Measurements from ENCODE around the gene PYGL. TPM values are rescaled to one million over a fixed set of nuclear protein-coding genes. Genes with fewer than 3 reads are reported as not detected.
"Not testable (repeated sequence)": the region's sequence is repeated elsewhere in the genome, so short reads cannot be mapped to it uniquely, and the experiment has no call there.

Gene PYGL
- total and polyA plus RNA-seq, 10 of the 15 experiments (the other 5 are each of a cell fraction or from before 2014, with no cell fraction given): 0.05 to 1.4 (median 0.79) TPM

DNA sequence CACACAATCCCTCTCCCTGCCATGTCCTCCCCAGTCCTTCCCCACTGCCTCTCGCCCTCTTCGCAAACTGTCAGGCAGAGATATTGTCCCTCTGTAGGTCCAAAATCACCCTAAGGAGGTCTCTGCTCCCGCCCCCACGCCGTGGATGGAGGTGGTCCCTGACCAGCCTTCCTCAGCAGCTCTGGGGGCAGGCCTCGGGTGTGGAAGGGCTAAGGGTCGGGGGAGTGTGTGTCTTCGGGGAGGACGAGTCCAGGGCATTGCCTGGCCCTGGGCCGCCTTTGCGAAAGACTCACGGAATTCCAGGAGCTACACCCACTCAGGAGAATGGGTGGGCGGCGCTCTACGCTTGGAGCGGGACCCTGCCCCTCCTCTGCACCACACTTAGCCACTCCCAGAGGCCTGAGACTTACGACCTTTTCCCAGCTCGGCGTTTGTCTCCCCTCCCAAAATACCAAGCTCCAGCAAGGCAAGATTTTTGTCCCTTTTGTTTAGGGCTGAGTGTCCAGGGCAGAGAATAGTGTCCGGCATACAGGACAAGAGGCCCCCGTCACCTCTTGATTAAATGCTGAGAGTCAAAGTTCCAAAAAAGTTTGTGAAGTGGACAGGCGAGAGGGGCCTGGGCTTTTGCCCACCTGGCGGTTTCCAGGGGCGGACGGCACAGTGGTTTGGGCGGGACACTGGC lies 881 bp downstream of the PYGL start (continued):
- TF ChIP-seq KAT2A (conservative IDR thresholded peaks at IDR 0.05; ENCODE audit: control insufficient read depth, low read depth, low read length) (no peak), ETV6 (conservative IDR thresholded peaks at IDR 0.05 in 1 of 2, IDR thresholded peaks at IDR 0.05 in 1 of 2; ENCODE audit: borderline replicate concordance in 1 of 2, low read depth in 1 of 2) (no peak), SREBF1 (IDR thresholded peaks at IDR 0.05; ENCODE audit: low read length) (no peak), ATF7 (IDR thresholded peaks at IDR 0.05; ENCODE audit: low read depth) (no peak)

DNA sequence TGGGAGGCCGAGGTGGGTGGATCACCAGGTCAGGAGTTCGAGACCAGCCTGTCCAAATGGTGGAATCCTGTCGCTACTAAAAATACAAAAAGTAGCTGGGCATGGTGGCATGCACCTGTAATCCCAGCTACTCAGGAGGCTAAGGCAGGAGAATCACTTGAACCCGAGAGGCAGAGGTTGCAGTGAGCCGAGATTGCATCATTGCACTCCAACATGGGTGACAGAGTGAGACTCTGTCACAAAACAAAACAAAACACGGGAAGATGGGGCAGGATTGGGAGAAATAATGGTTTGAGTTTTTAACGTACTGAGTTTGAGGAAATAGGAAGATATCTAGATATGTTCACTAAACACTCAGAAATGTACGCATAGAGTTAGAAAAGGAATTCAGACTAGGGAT lies 2.6 kb downstream of the PYGL start:
- in situ Hi-C loops (cut with MboI); H3K9ac ChIP-seq (ENCODE audit: control insufficient read depth, insufficient read depth, low read length); H3K4me3 ChIP-seq; H3K79me2 ChIP-seq (ENCODE audit: control insufficient read depth, insufficient read depth, low read length); H2AFZ ChIP-seq (ENCODE audit: control insufficient read depth, low read depth, low read length); SMC1A ChIA-PET (ENCODE audit: uncharacterized antibody, unreplicated experiment); H4K20me1 ChIP-seq (ENCODE audit: control insufficient read depth, insufficient read depth); RAD21 ChIA-PET (ENCODE audit: unreplicated experiment); intact Hi-C loops (cut with micrococcal nuclease; ENCODE audit: unreplicated experiment); BruUV-seq (replicated peaks); FAIRE-seq; CTCF ChIA-PET; POLR2A ChIA-PET; H3K36me3 ChIP-seq (ENCODE audit: control insufficient read depth in 2 of 2, insufficient read depth in 2 of 2, low read length in 1 of 2); H3K4me1 ChIP-seq (ENCODE audit: control insufficient read depth, insufficient read depth, low read length); H3K27ac ChIP-seq (ENCODE audit: control insufficient read depth, insufficient read depth); DNase-seq (ENCODE audit: low read depth, low spot score); H3K4me2 ChIP-seq (ENCODE audit: control insufficient read depth, insufficient read depth); H3K9me3 ChIP-seq (replicated peaks; ENCODE audit: control insufficient read depth, insufficient read depth, low read length); ATAC-seq: not testable (repeated sequence)
- WGBS (ENCODE audit: insufficient coverage, insufficient replicate concordance, low lambda C conversion rate, missing lambda C conversion rate): 50% methylated on average over 8 of the region's 8 CpGs
- peaks cover 6 to 14% of the 10 kb centered on the region in 2 experiments for H3K27me3 ChIP-seq (replicated peaks in 1 of 2; ENCODE audit: control insufficient read depth in 2 of 2, insufficient read depth in 2 of 2, low read length in 1 of 2)

DNA sequence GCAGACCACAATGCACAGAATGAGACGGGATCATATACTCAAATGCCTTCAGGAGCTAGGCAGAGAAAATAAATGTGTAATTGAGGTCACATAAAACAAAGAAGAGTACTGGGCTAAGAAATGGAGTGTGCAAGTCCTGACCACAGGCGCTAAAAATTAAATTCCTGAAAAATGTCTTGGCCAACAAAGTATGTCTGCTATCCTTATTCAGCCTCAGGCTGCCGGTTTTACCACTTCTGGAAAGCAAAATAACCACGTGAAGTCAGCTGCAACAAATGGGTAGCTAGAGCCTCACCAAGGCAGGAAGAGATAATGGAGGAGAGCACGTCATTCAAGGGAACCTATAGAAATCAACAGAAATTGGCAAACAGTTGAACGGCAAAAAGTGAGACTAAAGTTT lies 3.1 kb downstream of the PYGL start:
- SMC1A ChIA-PET (ENCODE audit: uncharacterized antibody, unreplicated experiment): no interaction called here
- Histone ChIP-seq H3K4me1 (ENCODE audit: control insufficient read depth, insufficient read depth, low read length) (peaks cover 8% of the 10 kb centered on the region), H3K9ac (ENCODE audit: control insufficient read depth, insufficient read depth, low read length) (no peak overlapping the region), H3K27ac (ENCODE audit: control insufficient read depth, insufficient read depth) (no peak overlapping the region), H3K4me3 (no peak overlapping the region), H2AFZ (ENCODE audit: control insufficient read depth, low read depth, low read length) (no peak overlapping the region), H3K27me3 (replicated peaks in 1 of 2; ENCODE audit: control insufficient read depth in 2 of 2, insufficient read depth in 2 of 2, low read length in 1 of 2) (peaks cover 6 to 14% of the 10 kb centered on the region in 2 experiments), H3K79me2 (ENCODE audit: control insufficient read depth, insufficient read depth, low read length) (no peaks in the 10 kb centered on the region), H3K9me3 (replicated peaks; ENCODE audit: control insufficient read depth, insufficient read depth, low read length) (no peaks in the 10 kb centered on the region), H3K36me3 (ENCODE audit: control insufficient read depth in 2 of 2, insufficient read depth in 2 of 2, low read length in 1 of 2) (no peaks in the 10 kb centered on the region), H4K20me1 (ENCODE audit: control insufficient read depth, insufficient read depth) (no peaks in the 10 kb centered on the region), H3K4me2 (ENCODE audit: control insufficient read depth, insufficient read depth) (no peak overlapping the region)
- TF ChIP-seq RBBP5 (conservative IDR thresholded peaks at IDR 0.05): no peak
- no peak for TF ChIP-seq PAX8 (IDR thresholded peaks at IDR 0.05)
- TF ChIP-seq, protein P1, sequence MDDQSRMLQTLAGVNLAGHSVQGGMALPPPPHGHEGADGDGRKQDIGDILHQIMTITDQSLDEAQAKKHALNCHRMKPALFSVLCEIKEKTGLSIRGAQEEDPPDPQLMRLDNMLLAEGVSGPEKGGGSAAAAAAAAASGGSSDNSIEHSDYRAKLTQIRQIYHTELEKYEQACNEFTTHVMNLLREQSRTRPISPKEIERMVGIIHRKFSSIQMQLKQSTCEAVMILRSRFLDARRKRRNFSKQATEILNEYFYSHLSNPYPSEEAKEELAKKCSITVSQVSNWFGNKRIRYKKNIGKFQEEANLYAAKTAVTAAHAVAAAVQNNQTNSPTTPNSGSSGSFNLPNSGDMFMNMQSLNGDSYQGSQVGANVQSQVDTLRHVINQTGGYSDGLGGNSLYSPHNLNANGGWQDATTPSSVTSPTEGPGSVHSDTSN (IDR thresholded peaks at IDR 0.05; ENCODE audit: insufficient replicate concordance, low read depth, low read length): no peak
- no peak for TF ChIP-seq RUNX3 (IDR thresholded peaks at IDR 0.05; ENCODE audit: low read length)
- TF ChIP-seq CBX5 (IDR thresholded peaks at IDR 0.05; ENCODE audit: low read depth): no peak
- no peak for TF ChIP-seq POLR2A (IDR thresholded peaks at IDR 0.05; ENCODE audit: low read depth, low read length)
- TF ChIP-seq, protein P2, sequence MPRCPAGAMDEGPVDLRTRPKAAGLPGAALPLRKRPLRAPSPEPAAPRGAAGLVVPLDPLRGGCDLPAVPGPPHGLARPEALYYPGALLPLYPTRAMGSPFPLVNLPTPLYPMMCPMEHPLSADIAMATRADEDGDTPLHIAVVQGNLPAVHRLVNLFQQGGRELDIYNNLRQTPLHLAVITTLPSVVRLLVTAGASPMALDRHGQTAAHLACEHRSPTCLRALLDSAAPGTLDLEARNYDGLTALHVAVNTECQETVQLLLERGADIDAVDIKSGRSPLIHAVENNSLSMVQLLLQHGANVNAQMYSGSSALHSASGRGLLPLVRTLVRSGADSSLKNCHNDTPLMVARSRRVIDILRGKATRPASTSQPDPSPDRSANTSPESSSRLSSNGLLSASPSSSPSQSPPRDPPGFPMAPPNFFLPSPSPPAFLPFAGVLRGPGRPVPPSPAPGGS (IDR thresholded peaks at IDR 0.05; ENCODE audit: borderline replicate concordance, insufficient read depth, low read depth, low read length, poor library complexity, severe bottlenecking): no peak
- no peak for TF ChIP-seq HDAC6 (IDR thresholded peaks at IDR 0.05; ENCODE audit: unreplicated experiment)
- DNase-seq (ENCODE audit: low read depth, low spot score): no peak
- RAD21 ChIA-PET (ENCODE audit: unreplicated experiment): no interaction called here
- in situ Hi-C loops (cut with MboI) (no loop called here), intact Hi-C loops (cut with micrococcal nuclease; ENCODE audit: unreplicated experiment) (no loop called here)
- FAIRE-seq: no peak
- ATAC-seq: no peak
- POLR2A ChIA-PET: no interaction called here
- CTCF ChIA-PET: no interaction called here
- no TSS peak for BruUV-seq (replicated peaks)
- WGBS (ENCODE audit: insufficient coverage, insufficient replicate concordance, low lambda C conversion rate, missing lambda C conversion rate): 67% methylated on average over 6 of the region's 6 CpGs
